ENCODE measurements around the gene ZNF428. TPM values are rescaled to one million over a fixed set of nuclear protein-coding genes. Genes with fewer than 3 reads are reported as not detected.
"Not testable (repeated sequence)": the region's sequence is repeated elsewhere in the genome, so short reads cannot be mapped to it uniquely, and the experiment has no call there.

ZNF428 gene
- total and polyA plus RNA-seq, 2 donors from 2014 or later, result 44.3 to 95.4 TPM

DNA sequence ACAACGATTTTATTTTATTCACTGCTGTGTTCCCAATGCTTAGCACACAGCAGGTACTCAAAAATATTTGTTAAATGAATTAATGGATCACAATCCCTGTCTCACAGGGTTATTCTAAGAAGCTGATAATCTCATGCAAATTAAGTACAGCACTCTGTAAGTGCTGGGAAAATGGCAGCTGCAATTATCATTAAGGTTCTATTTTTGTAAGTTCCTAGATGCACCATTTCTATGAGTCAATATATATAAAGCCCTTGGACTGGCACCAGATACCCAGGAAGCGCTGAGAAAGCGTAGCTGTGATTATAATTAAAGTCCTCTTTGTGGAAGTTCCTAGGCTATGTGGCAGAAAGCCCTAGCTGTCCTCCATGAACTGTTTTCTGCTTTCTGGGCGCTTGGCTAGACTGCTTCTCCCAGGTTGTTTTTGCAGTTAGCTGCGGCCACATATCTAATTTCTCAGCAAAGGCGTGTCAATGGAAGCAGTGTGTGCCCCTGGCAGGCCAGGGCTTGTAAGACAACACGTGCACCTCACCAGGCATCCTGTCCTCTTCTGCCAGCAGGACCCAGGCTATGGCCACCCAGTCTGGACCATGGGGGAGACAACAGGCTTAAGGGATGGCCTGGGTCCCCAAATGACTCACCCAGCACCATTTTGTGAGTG lies 12.7 kb downstream of the ZNF428 start:
- no peak overlapping the region for H3K4me3 ChIP-seq (ENCODE audit: low read length in 3 of 3)
- peaks cover 4 to 16% (median 4%) of the 10 kb centered on the region in 3 donors for H3K36me3 ChIP-seq (ENCODE audit: control insufficient read depth in 2 of 3, insufficient read depth in 3 of 3, low read length in 3 of 3)
- TF ChIP-seq, protein P1, sequence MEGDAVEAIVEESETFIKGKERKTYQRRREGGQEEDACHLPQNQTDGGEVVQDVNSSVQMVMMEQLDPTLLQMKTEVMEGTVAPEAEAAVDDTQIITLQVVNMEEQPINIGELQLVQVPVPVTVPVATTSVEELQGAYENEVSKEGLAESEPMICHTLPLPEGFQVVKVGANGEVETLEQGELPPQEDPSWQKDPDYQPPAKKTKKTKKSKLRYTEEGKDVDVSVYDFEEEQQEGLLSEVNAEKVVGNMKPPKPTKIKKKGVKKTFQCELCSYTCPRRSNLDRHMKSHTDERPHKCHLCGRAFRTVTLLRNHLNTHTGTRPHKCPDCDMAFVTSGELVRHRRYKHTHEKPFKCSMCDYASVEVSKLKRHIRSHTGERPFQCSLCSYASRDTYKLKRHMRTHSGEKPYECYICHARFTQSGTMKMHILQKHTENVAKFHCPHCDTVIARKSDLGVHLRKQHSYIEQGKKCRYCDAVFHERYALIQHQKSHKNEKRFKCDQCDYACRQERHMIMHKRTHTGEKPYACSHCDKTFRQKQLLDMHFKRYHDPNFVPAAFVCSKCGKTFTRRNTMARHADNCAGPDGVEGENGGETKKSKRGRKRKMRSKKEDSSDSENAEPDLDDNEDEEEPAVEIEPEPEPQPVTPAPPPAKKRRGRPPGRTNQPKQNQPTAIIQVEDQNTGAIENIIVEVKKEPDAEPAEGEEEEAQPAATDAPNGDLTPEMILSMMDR (IDR thresholded peaks at IDR 0.05; ENCODE audit: borderline replicate concordance, extremely low read depth, insufficient read depth), result no peak
- H3K27ac ChIP-seq (ENCODE audit: low read depth in 2 of 2, low read length in 2 of 2), result no peak overlapping the region
- H3K9ac ChIP-seq (ENCODE audit: low read length in 3 of 3), result no peak overlapping the region
- H3K9me3 ChIP-seq (ENCODE audit: control insufficient read depth in 2 of 3, insufficient read depth in 1 of 3, low read length in 3 of 3), result no peaks in the 10 kb centered on the region
- intact Hi-C loops (cut with DNase I), result no loop called here
- DNase-seq (no peak), FAIRE-seq (no peak)
- H3K27me3 ChIP-seq (ENCODE audit: control insufficient read depth, insufficient read depth, low read length), result no peaks in the 10 kb centered on the region
- H3K4me1 ChIP-seq (ENCODE audit: control insufficient read depth in 2 of 3, insufficient read depth in 2 of 3, low read depth in 1 of 3, low read length in 3 of 3), result no peaks in the 10 kb centered on the region

DNA sequence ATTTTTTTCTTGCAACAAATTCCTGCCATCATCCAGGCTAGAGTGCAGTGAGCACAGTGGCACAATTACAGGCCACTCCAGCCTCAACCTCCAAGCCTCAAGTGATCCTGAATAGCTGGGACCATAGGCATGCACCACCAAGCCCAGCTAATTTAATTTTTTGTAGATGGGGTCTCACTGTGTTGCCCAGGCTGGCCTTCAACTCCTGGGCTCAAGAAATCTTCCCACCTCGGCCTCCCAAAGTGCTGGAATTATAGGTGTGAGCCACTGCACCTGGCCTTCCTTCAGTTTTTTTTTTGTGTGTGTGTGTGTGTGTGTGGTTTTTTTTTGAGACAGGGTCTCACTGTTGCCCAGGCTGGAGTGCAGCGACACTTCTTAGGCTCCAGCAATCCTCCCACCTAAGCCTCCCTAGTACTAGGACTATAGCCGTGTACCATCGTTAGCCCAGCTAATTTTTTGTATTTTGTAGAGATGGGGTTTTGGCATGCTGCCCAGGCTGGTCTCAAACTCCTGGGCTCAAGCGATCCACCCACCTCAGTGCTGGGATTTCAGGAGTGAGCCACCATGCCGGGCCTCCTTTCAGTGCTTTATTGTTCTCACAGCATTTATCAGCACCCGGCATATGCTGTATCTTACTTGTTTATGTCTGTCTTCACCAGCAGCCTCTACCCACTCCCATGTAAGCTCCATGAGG lies 13.4 kb downstream of the ZNF428 start:
- H3K27ac ChIP-seq (ENCODE audit: low read depth in 2 of 2, low read length in 2 of 2), result no peak overlapping the region
- TF ChIP-seq, protein P1 (IDR thresholded peaks at IDR 0.05; ENCODE audit: borderline replicate concordance, extremely low read depth, insufficient read depth), result no peak
- intact Hi-C loops (cut with DNase I), result no loop called here

DNA sequence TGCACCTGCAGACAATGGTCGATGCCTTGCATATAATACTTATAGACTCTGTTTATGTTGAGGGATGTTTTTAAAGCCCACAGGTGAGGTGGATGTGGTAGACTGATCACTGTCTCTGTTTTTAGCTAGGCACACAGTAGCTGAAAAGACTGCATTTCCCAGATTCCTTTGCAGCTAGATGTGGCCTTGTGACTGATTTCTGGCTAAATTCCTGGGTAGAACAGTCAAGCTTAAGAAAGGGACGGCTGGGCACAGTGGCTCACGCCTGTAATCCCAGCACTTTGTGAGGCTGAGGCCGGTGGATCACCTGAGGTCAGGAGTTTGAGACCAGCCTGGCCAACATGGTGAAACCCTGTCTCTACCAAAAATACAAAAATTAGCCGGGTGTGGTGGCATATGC lies 19.1 kb downstream of the ZNF428 start:
- H3K27ac ChIP-seq (ENCODE audit: low read depth in 2 of 2, low read length in 2 of 2); DNase-seq; H3K4me3 ChIP-seq (ENCODE audit: low read length in 3 of 3); intact Hi-C loops (cut with DNase I); H3K36me3 ChIP-seq (ENCODE audit: control insufficient read depth in 2 of 3, insufficient read depth in 3 of 3, low read length in 3 of 3); H3K27me3 ChIP-seq (ENCODE audit: control insufficient read depth, insufficient read depth, low read length); H3K9me3 ChIP-seq (ENCODE audit: control insufficient read depth in 2 of 3, insufficient read depth in 1 of 3, low read length in 3 of 3); FAIRE-seq; H3K9ac ChIP-seq (ENCODE audit: low read length in 3 of 3): not testable (repeated sequence)
- peaks cover 3 to 17% (median 17%) of the 10 kb centered on the region in 3 donors for H3K4me1 ChIP-seq (ENCODE audit: control insufficient read depth in 2 of 3, insufficient read depth in 2 of 3, low read depth in 1 of 3, low read length in 3 of 3)

More for the DNA sequence above, 13.4 kb downstream of the ZNF428 start:
- Histone ChIP-seq H3K36me3 (ENCODE audit: control insufficient read depth in 2 of 3, insufficient read depth in 3 of 3, low read length in 3 of 3) (peaks cover 4 to 14% (median 6%) of the 10 kb centered on the region in 3 donors), H3K27me3 (ENCODE audit: control insufficient read depth, insufficient read depth, low read length) (no peaks in the 10 kb centered on the region), H3K4me1 (ENCODE audit: control insufficient read depth in 2 of 3, insufficient read depth in 2 of 3, low read depth in 1 of 3, low read length in 3 of 3) (no peaks in the 10 kb centered on the region), H3K9ac (ENCODE audit: low read length in 3 of 3) (no peak overlapping the region), H3K4me3 (ENCODE audit: low read length in 3 of 3) (no peak overlapping the region), H3K9me3 (ENCODE audit: control insufficient read depth in 2 of 3, insufficient read depth in 1 of 3, low read length in 3 of 3) (no peaks in the 10 kb centered on the region)
- DNase-seq (no peak), FAIRE-seq (no peak)

DNA sequence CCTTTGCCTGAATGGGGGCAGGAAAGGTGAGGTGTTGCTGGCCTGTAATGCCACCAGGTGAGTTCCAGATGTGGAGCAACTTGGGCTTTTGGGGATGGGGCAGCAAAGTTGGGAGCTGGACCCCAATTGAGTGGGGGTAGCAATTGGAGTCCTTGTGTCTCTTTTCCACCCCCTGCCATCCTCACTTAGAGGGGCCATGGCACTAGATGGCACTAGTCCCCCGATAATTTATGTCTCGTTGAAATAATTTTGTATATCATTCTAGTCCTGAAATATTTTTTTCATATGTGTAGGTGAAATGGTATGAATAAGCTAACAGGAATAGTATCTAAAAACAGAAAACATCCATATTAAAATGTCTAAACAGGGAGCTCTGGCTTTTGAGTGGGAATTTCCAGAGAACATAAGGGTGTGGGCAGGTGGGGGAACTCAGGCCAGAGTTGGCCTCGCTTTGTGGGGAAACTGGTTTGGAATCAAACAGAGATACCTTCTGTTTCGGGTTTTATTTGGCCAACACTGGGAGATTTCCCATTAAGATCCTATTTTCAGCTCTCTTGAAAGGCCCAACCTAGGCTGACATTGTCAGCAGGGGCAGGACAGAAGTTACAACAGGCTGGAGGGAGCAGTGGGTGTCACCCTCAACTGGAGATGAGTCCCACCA lies 19.7 kb downstream of the ZNF428 start:
- Histone ChIP-seq H3K4me1 (ENCODE audit: control insufficient read depth in 2 of 3, insufficient read depth in 2 of 3, low read depth in 1 of 3, low read length in 3 of 3) (peaks cover 3 to 21% (median 17%) of the 10 kb centered on the region in 3 donors), H3K9ac (ENCODE audit: low read length in 3 of 3) (no peak overlapping the region), H3K4me3 (ENCODE audit: low read length in 3 of 3) (no peak overlapping the region), H3K27me3 (ENCODE audit: control insufficient read depth, insufficient read depth, low read length) (no peaks in the 10 kb centered on the region), H3K36me3 (ENCODE audit: control insufficient read depth in 2 of 3, insufficient read depth in 3 of 3, low read length in 3 of 3) (peaks cover 2 to 4% (median 4%) of the 10 kb centered on the region in 3 donors), H3K9me3 (ENCODE audit: control insufficient read depth in 2 of 3, insufficient read depth in 1 of 3, low read length in 3 of 3) (no peaks in the 10 kb centered on the region), H3K27ac (ENCODE audit: low read depth in 2 of 2, low read length in 2 of 2) (no peak overlapping the region)
- TF ChIP-seq, protein P1 (IDR thresholded peaks at IDR 0.05; ENCODE audit: borderline replicate concordance, extremely low read depth, insufficient read depth), result no peak
- intact Hi-C loops (cut with DNase I), result no loop called here
- DNase-seq, result no peak
- no peak for FAIRE-seq

All from kidney (tissue), 14 donors.